Glutamatergic neuron (in vitro differentiated cells): Measurements from ENCODE around the gene OR51A7. TPM values are rescaled to one million over a fixed set of nuclear protein-coding genes. Genes with fewer than 3 reads are reported as not detected.
"Not testable (repeated sequence)": the region's sequence is repeated elsewhere in the genome, so short reads cannot be mapped to it uniquely, and the experiment has no call there.

ENCODE experiments used
- DNase-seq: peaks from one replicate; pipeline ENCODE4 v3.0.0; 2022
- H3K27ac Mint-ChIP-seq: one replicate; pipeline ENCODE4 v1.8.0; 2020; ENCODE audit warnings: mild to moderate bottlenecking, mixed read lengths, inconsistent platforms; ENCODE audit not compliant: unreplicated experiment
- H3K27me3 Mint-ChIP-seq: one replicate; pipeline ENCODE4 v1.8.0; 2020; ENCODE audit warnings: mild to moderate bottlenecking, moderate library complexity, mixed read lengths, inconsistent platforms; ENCODE audit not compliant: unreplicated experiment
- H3K36me3 Mint-ChIP-seq: one replicate; pipeline ENCODE4 v1.8.0; 2020; ENCODE audit warnings: mild to moderate bottlenecking, mixed read lengths, inconsistent platforms; ENCODE audit not compliant: unreplicated experiment
- H3K4me1 Mint-ChIP-seq: one replicate; pipeline ENCODE4 v1.8.0; 2020; ENCODE audit warnings: mild to moderate bottlenecking, low read depth, mixed read lengths, inconsistent platforms; ENCODE audit not compliant: unreplicated experiment
- H3K4me3 Mint-ChIP-seq: one replicate; pipeline ENCODE4 v1.8.0; 2020; ENCODE audit warnings: mild to moderate bottlenecking, mixed read lengths, inconsistent platforms; ENCODE audit not compliant: unreplicated experiment
- H3K9me3 Mint-ChIP-seq: one replicate; pipeline ENCODE4 v1.8.0; 2020; ENCODE audit warnings: mild to moderate bottlenecking, moderate library complexity, mixed read lengths, inconsistent platforms; ENCODE audit not compliant: unreplicated experiment
- CTCF ChIP-seq: fragments of 200-600 bp; sonication (generic); IDR thresholded peaks from one replicate; pipeline ENCODE4 v1.5.0; 2021; ENCODE audit not compliant: partially characterized antibody, unreplicated experiment
- total RNA-seq: library from RNA; stranded (reverse); fragmentation: NEBNext Ultra II Directional; extraction: Animal tissue kit (Norgen Biotek cat#: 25700); gene quantifications from one replicate; pipeline ENCODE4 v1.2.1, GENCODE V29; 2021; ENCODE audit not compliant: unreplicated experiment

OR51A7 gene
- total RNA-seq, 1 donor from 2014 or later: not detected

DNA sequence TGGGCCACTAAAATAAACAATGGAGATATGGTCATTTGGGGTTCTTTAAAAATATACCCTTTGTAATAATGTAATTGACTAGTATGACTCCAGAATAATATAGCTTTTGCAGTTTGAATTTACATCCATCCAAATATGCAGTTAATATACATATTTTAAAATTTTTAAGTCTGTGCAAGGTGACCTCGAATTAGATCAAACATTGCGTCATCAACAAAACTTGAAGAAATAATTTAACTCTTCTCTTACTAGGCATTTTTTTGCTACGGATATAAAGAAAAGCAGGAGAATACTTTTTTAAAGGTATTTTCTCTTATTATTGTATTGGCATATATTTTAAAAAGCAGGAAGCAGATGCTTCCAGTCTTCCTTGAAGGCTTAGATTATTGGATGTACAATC, 33.2 kb downstream of the OR51A7 start:
- H3K4me1 Mint-ChIP-seq: peaks cover 6% of the 10 kb centered on the region
- no peak overlapping the region for H3K27ac Mint-ChIP-seq
- no peaks in the 10 kb centered on the region for H3K27me3 Mint-ChIP-seq
- no peaks in the 10 kb centered on the region for H3K9me3 Mint-ChIP-seq
- H3K36me3 Mint-ChIP-seq: no peaks in the 10 kb centered on the region
- TF ChIP-seq CTCF: no peak
- H3K4me3 Mint-ChIP-seq: no peak overlapping the region
- DNase-seq: no peak

- Mint-ChIP-seq H3K36me3 (no peaks in the 10 kb centered on the region), H3K4me3 (no peak within 1 kb of the TSS), H3K27me3 (no peaks in the 10 kb centered on the region), H3K9me3 (no peaks in the 10 kb centered on the region), H3K4me1 (no peaks in the 10 kb centered on the region), H3K27ac (no peak within 1 kb of the TSS)
- TF ChIP-seq CTCF: no peak
- DNase-seq: no peak
Observed at GRCh38 chr11:4947505-4947904, 43.9 kb downstream of the OR51A7 start, which contains the start of gene OR51A4. Gene OR51A4, minus strand, starts transcription at chr11:4947605. Its CDS starts 505 bp downstream, at chr11:4947100.

DNA sequence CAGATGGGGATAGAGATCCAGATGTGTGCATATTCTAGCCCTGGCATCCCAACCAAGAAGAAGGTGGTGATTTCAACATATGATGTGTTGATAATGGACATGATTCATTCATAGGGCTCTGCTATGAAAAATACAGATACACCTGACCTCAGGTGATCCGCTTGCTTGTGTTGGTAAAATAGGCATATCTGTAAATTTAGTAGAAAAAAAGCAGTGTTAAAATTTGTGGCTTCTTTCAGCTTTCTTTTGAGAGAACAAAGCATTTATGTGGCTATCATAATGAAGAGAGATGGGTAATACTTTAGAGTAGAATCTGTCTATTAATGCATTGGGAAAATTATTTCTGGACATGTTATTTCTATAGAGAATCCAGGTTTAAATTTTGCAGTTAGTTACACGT, 52.0 kb downstream of the OR51A7 start, which contains the start of gene OR51A2:
Gene OR51A2 (minus strand): TSS at position 101 of the 400 bp plus-strand sequence. CDS start 0 bp downstream, at position 101.
- not testable (repeated sequence) for H3K36me3 Mint-ChIP-seq, H3K27me3 Mint-ChIP-seq, H3K27ac Mint-ChIP-seq, H3K4me3 Mint-ChIP-seq, H3K4me1 Mint-ChIP-seq, DNase-seq, H3K9me3 Mint-ChIP-seq

DNA sequence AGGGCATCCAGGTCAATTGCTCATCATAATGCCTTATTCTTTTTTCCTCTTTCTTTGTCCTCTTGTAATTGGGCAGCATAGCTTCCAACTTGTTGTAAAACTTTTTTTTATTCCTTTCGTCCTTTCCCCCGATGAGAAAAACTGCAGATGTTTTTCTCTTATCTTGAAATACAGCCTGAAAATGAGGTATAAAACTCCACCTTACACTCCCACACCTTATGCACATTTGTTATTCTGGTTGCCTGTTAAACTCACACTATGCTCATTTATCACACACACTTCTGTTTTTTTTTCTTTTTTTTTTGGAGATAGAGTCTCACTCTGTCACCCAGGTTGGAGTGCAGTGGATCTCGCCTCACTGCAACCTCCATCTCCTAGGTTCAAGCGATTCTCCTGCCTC, 53.8 kb downstream of the OR51A7 start:
- DNase-seq: no peak
- no peak overlapping the region for H3K4me3 Mint-ChIP-seq
- TF ChIP-seq CTCF: no peak
- no peaks in the 10 kb centered on the region for H3K36me3 Mint-ChIP-seq
- no peaks in the 10 kb centered on the region for H3K27me3 Mint-ChIP-seq
- H3K4me1 Mint-ChIP-seq: peaks cover 2% of the 10 kb centered on the region
- no peaks in the 10 kb centered on the region for H3K9me3 Mint-ChIP-seq
- no peak overlapping the region for H3K27ac Mint-ChIP-seq

Other genes with a start within 250 kb of the OR51A7 start
- gene OR51E2, start 205.9 kb upstream of the OR51A7 start, total RNA-seq: not detected
- not detected for gene MMP26, start 199.0 kb upstream of the OR51A7 start, total RNA-seq
- not detected for gene OR51F1, start 133.8 kb upstream of the OR51A7 start, total RNA-seq
- gene OR52R1, start 99.4 kb upstream of the OR51A7 start, total RNA-seq: not detected
- not detected for gene OR51F2, start 82.5 kb upstream of the OR51A7 start, total RNA-seq
- not detected for gene OR51S1, start 54.6 kb upstream of the OR51A7 start, total RNA-seq
- gene OR51T1, start 21.9 kb upstream of the OR51A7 start, total RNA-seq: not detected
- not detected for gene OR51G2, start 15.6 kb downstream of the OR51A7 start, total RNA-seq
- gene OR51G1, start 20.6 kb downstream of the OR51A7 start, total RNA-seq: not detected
- gene OR51A4, start 43.8 kb downstream of the OR51A7 start, total RNA-seq: not detected
- not detected for gene OR51A2, start 51.9 kb downstream of the OR51A7 start, total RNA-seq
- not detected for gene OR51L1, start 91.1 kb downstream of the OR51A7 start, total RNA-seq
- gene OR52J3, start 142.7 kb downstream of the OR51A7 start, total RNA-seq: not detected
- not detected for gene OR52E2, start 155.8 kb downstream of the OR51A7 start, total RNA-seq
- gene OR52E1, start 165.8 kb downstream of the OR51A7 start, total RNA-seq: not detected
- gene OR52A5, start 234.6 kb downstream of the OR51A7 start, total RNA-seq: 0.25 TPM